CD4-positive, alpha-beta T cell treated with Interleukin-2 at 100 ng/mL for 4 hours (primary cell): ENCODE measurements around the gene PCF11.
A peak's percentile ranks its signal among the peaks of the same experiment; 100 is the strongest.
"Not testable (repeated sequence)": the region's sequence is repeated elsewhere in the genome, so short reads cannot be mapped to it uniquely, and the experiment has no call there.

Source experiments
- DNase-seq: peaks from one replicate; pipeline ENCODE4 v3.0.0-alpha.2; 2020; ENCODE audit warnings: low spot score

The PCF11 gene, protein sequence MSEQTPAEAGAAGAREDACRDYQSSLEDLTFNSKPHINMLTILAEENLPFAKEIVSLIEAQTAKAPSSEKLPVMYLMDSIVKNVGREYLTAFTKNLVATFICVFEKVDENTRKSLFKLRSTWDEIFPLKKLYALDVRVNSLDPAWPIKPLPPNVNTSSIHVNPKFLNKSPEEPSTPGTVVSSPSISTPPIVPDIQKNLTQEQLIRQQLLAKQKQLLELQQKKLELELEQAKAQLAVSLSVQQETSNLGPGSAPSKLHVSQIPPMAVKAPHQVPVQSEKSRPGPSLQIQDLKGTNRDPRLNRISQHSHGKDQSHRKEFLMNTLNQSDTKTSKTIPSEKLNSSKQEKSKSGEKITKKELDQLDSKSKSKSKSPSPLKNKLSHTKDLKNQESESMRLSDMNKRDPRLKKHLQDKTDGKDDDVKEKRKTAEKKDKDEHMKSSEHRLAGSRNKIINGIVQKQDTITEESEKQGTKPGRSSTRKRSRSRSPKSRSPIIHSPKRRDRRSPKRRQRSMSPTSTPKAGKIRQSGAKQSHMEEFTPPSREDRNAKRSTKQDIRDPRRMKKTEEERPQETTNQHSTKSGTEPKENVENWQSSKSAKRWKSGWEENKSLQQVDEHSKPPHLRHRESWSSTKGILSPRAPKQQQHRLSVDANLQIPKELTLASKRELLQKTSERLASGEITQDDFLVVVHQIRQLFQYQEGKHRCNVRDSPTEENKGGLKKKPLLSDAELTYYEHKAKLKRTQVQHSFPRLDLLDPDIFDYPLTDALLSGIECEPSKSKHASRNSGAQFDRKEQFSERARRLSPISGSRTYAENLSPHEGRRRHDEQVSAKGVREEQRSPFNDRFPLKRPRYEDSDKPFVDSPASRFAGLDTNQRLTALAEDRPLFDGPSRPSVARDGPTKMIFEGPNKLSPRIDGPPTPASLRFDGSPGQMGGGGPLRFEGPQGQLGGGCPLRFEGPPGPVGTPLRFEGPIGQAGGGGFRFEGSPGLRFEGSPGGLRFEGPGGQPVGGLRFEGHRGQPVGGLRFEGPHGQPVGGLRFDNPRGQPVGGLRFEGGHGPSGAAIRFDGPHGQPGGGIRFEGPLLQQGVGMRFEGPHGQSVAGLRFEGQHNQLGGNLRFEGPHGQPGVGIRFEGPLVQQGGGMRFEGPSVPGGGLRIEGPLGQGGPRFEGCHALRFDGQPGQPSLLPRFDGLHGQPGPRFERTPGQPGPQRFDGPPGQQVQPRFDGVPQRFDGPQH (N-terminal part only)

DNA sequence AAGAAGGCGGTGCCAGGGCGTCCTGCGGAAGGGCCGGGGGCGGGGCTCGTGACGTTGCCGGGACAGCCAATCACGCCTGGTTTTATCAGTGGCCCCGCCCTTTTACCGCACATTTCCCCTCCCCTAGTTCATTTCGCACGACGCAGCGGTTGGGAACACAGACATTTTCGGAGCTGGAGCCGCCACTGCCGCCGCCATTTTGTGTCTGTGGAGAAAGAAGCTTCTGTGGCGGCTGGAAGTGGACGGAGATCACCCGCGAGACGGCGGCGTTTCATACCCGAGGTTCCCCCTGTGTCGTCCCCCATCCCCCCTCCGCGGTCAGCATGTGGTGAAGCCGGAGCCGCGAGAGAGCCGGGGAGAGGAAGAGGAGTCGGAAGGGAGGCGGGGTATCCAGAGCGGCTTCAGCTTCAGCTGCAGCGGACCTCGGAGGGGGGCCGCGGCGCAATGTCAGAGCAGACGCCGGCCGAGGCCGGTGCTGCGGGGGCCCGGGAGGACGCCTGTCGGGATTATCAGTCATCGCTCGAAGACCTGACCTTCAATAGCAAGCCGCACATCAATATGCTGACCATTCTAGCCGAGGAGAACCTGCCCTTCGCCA is at the start of gene PCF11:
TSS of gene PCF11 (plus strand) at position 136 of the 598 bp plus-strand sequence. CDS start at position 445, 309 bp downstream.
- no peak for DNase-seq

GRCh38 chr11:83112886-83113285 is 44.0 kb upstream of the PCF11 start:
- DNase-seq = no peak

DNA sequence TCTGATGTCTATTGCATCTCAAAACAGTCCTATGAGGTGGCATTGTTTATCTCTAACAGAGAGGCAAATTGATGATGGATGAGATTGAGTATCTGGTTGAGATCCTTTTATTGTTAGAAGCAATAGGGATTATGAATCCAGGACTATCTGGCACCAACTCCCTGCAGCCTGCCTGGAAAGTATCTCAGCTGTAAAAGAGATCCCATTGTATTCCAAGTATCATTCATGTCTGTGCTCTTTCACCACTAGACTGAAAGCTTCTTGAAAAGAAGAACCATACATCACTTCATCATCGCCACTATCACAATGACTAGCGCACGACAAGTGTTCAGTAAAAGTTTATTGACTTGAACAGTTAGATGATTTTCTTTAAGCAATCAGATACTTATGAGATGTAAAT is 41.9 kb upstream of the PCF11 start:
- DNase-seq = no peak

GRCh38 chr11:83115551-83115950 is 41.4 kb upstream of the PCF11 start:
- no peak for DNase-seq

GRCh38 chr11:83116015-83116641 is 40.8 kb upstream of the PCF11 start:
- no peak for DNase-seq

DNA sequence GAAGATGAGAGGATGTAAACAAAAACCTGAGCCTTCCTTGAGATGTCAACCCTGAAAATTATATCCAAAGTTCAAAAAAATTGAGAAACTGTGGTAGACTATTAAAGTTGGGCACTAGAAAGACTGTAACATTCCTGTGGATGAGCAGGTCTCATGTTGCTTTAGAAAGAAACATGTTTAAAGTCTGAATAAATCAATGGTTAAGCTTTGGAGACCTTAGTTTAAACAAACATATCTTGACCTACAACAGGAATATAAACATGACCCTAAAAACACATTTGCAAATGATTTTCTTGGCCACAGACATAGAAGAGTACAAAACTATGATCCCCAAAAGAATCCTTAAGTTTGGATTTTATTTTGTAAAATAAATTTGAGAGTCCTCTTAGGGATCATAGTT is 38.1 kb upstream of the PCF11 start:
- no peak for DNase-seq

DNA sequence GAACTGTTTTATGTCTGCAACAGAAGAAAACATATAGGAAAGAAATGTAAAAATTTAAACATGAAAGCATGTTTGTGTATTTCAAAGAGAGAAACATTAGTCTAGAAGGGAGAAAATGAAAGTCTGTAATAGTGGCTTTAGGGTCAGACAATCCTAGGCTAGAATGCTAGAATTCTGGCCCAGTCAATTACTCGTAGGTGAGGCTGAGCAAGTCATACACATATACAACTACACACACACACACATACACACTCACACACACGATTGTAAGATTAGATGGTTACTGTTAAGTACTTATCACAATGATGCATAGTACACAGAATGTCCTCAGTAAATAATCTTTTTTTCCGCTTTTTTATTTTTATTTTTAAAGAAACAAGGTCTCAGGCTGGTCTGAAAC is 37.7 kb upstream of the PCF11 start:
- DNase-seq = peak; percentile 8

- no peak for DNase-seq
Observed at GRCh38 chr11:83120327-83120726, 36.6 kb upstream of the PCF11 start.

- DNase-seq = no peak
Observed at GRCh38 chr11:83122050-83122449, 34.9 kb upstream of the PCF11 start.

DNA sequence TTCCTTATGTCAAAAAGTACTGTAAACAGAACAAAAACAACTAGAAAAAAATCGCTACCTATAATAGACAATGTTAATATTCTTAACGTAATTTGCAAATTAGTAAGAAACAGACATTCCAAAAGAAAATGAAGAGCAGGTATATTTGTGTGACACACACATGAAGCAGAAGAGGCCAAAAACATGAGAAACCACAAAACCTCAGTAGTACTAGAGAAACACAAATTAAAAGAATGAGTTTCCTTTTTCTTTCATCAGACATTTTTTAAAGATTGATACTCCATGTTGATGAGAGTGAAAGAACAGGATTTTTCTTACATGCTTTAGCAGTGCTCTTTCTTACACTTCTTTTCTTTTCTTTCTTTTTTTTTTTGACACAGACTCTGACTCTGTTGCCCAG is 34.2 kb upstream of the PCF11 start:
- DNase-seq = no peak

- no peak for DNase-seq
Observed at GRCh38 chr11:83124636-83125424, 32.1 kb upstream of the PCF11 start.

DNA sequence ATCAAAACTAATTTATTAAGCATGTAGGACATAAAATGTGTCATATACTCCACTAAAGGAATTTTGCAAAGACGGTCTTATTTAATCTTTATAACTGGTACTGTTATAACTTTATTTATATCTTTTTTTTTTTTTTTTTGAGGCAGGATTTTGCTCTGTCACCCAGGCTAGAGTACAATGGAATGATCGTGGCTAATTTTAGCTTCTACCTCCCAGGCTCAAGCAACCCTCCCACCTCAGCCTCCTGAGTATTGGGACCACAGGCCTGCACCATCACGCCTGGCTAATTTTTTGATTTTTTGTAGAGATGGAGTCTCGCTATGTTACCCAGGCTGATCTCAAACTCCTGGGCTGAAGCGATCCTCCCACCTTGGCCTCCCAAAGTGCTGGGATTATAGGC is 31.4 kb upstream of the PCF11 start:
- no peak for DNase-seq

DNA sequence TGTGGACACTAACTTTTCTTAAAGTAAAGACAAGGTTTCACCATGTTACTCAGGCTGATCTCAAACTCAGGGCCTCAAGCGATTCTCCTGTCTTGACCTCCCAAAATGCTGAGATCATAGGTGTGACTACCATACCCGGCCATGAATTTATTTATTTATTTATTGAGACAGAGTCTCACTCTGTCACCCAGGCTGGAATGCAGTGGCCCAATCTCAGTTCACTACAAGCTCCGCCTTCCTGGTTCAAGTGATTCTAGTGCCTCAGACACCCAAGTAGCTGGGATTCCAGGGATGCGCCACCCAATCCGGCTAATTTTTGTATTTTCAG is 29.7 kb upstream of the PCF11 start:
- DNase-seq = no peak

GRCh38 chr11:83132191-83132590 is 24.7 kb upstream of the PCF11 start:
- DNase-seq = no peak

DNA sequence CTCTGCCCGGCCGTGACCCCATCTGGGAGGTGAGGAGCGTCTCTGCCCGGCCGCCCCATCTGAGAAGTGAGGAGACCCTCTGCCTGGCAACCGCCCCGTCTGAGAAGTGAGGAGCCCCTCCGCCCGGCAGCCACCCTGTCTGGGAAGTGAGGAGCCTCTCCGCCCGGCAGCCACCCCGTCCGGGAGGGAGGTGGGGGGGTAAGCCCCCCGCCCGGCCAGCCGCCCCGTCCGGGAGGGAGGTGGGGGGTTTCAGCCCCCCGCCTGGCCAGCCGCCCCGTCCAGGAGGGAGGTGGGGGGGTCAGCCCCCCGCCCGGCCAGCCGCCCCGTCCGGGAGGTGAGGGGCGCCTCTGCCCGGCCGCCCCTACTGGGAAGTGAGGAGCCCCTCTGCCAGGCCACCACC is 23.7 kb upstream of the PCF11 start:
- not testable (repeated sequence) for DNase-seq

DNA sequence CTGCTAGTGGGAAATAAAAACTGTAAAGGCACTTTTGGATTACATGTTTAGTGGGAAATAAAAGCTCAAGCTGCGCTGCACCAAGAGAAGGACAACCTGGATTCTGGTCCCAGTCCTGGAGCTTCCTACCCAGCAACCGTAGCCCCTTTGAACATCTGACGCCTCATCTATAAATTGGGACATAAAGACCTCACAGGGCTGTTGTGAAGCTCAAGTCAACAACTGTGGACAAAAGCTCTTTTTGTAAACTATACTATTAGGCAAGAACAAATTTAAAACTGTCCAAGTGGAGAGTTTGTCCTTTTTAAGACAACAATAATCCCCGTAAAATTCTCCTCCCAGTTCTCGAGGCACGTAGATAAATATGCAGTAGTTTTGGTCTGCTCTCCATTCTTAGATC is 17.6 kb upstream of the PCF11 start:
- DNase-seq = no peak

GRCh38 chr11:83140691-83141455 is 16.1 kb upstream of the PCF11 start:
- no peak for DNase-seq

GRCh38 chr11:83147895-83148294 is 9.0 kb upstream of the PCF11 start:
- no peak for DNase-seq

GRCh38 chr11:83150450-83150849 is 6.5 kb upstream of the PCF11 start:
- DNase-seq = no peak
